GM12874 (cell line): Measurements from ENCODE around the gene RYR2.

Source experiments
- CTCF ChIP-seq: IDR thresholded peaks from 2 replicates; pipeline ENCODE4 v1.5.1; 2011; ENCODE audit warnings: low read depth, mild to moderate bottlenecking, control low read depth, low read length, moderate library complexity; ENCODE audit not compliant: insufficient read depth

Gene RYR2

GRCh38 chr1:237235091-237235490, 193.1 kb downstream of the RYR2 start:
- TF ChIP-seq CTCF, result no peak

- TF ChIP-seq CTCF, result no peak
Measured at GRCh38 chr1:237237721-237238120, 195.7 kb downstream of the RYR2 start.

GRCh38 chr1:237239248-237239647, 197.3 kb downstream of the RYR2 start:
- TF ChIP-seq CTCF, result no peak

GRCh38 chr1:237241038-237241437, 199.1 kb downstream of the RYR2 start:
- TF ChIP-seq CTCF, result no peak

GRCh38 chr1:237244778-237245177, 202.8 kb downstream of the RYR2 start:
- TF ChIP-seq CTCF, result no peak

GRCh38 chr1:237247442-237247841, 205.5 kb downstream of the RYR2 start:
- no peak for TF ChIP-seq CTCF

- TF ChIP-seq CTCF, result no peak
Measured at GRCh38 chr1:237249120-237249519, 207.1 kb downstream of the RYR2 start.

- TF ChIP-seq CTCF, result no peak
Measured at GRCh38 chr1:237250055-237250454, 208.1 kb downstream of the RYR2 start.
